CD4-positive, alpha-beta T cell treated with Interleukin-12 subunit alpha and Interleukin-12 subunit beta, for 1 hour (primary cell): ENCODE data around the gene WWOX.
A peak's percentile ranks its signal among the peaks of the same experiment; 100 is the strongest.
"Not testable (repeated sequence)": the region's sequence is repeated elsewhere in the genome, so short reads cannot be mapped to it uniquely, and the experiment has no call there.

Source experiments
- DNase-seq: peaks from one replicate; pipeline ENCODE4 v3.0.0-alpha.2; 2020

Gene WWOX

GRCh38 chr16:79012671-79013434 is 913.4 kb downstream of the WWOX start:
- no peak for DNase-seq

GRCh38 chr16:79013930-79014660 is 914.6 kb downstream of the WWOX start:
- DNase-seq, result no peak

GRCh38 chr16:79018650-79019429 is 919.4 kb downstream of the WWOX start:
- DNase-seq, result no peak

GRCh38 chr16:79019431-79019830 is 920.0 kb downstream of the WWOX start:
- no peak for DNase-seq

GRCh38 chr16:79021991-79022630 is 922.7 kb downstream of the WWOX start:
- no peak for DNase-seq

GRCh38 chr16:79026117-79026516 is 926.7 kb downstream of the WWOX start:
- DNase-seq, result no peak

GRCh38 chr16:79036541-79036940 is 937.1 kb downstream of the WWOX start:
- DNase-seq, result no peak

GRCh38 chr16:79037521-79038373 is 938.3 kb downstream of the WWOX start:
- DNase-seq, result no peak

GRCh38 chr16:79041206-79041605 is 941.8 kb downstream of the WWOX start:
- no peak for DNase-seq

GRCh38 chr16:79042141-79042540 is 942.7 kb downstream of the WWOX start:
- DNase-seq, result no peak

- DNase-seq, result peak; percentile 34
Observed at GRCh38 chr16:79042886-79043285, 943.4 kb downstream of the WWOX start.

- DNase-seq, result no peak
Observed at GRCh38 chr16:79045191-79045590, 945.7 kb downstream of the WWOX start.

- DNase-seq, result peak; percentile 36
Observed at GRCh38 chr16:79047337-79047736, 947.9 kb downstream of the WWOX start.

GRCh38 chr16:79049040-79049439 is 949.6 kb downstream of the WWOX start:
- DNase-seq, result no peak

- DNase-seq, result no peak
Observed at GRCh38 chr16:79050063-79050462, 950.6 kb downstream of the WWOX start.

GRCh38 chr16:79051313-79051712 is 951.9 kb downstream of the WWOX start:
- no peak for DNase-seq

GRCh38 chr16:79052198-79052597 is 952.7 kb downstream of the WWOX start:
- not testable (repeated sequence) for DNase-seq

- DNase-seq, result no peak
Observed at GRCh38 chr16:79053577-79053976, 954.1 kb downstream of the WWOX start.

- DNase-seq, result no peak
Observed at GRCh38 chr16:79054211-79054984, 954.9 kb downstream of the WWOX start.

- DNase-seq, result no peak
Observed at GRCh38 chr16:79055251-79055970, 956.0 kb downstream of the WWOX start.

- DNase-seq, result no peak
Observed at GRCh38 chr16:79061181-79061580, 961.7 kb downstream of the WWOX start.
